IMR-90 (cell line): ENCODE measurements around the gene CAPRIN1. TPM values are rescaled to one million over a fixed set of nuclear protein-coding genes. Genes with fewer than 3 reads are reported as not detected.

Experiments
- ATAC-seq: fragments of 200-7000 bp; cut with Tn5 transposase; 2 replicates; pipeline ENCODE4 v1.9.1; 2020; ENCODE audit warnings: low read depth, mild to moderate bottlenecking, moderate library complexity
- BruUV-seq: library from RNA; stranded (reverse); fragments of 400-500 nt; replicated peaks from 2 replicates; lab custom pipeline; 2021; lab: Mats Ljungman, UMichigan
- CTCF ChIA-PET: fragments of 300-600 bp; formaldehyde crosslinking; extraction: SDS; loops from one replicate; lab custom pipeline; 2021; ENCODE audit warnings: antibody characterized with exemption; lab: Yijun Ruan, JAX
- POLR2A ChIA-PET: fragments of 300-600 bp; sonication (Branson Sonifier 250); formaldehyde crosslinking; loops from one replicate; lab custom pipeline; 2022; ENCODE audit warnings: antibody characterized with exemption; ENCODE audit not compliant: unreplicated experiment; lab: Charles Lee
- DNase-seq: peaks from one replicate; pipeline ENCODE4 v3.0.0; 2013
- H2AFZ ChIP-seq: replicated peaks from 2 replicates; pipeline ENCODE3; 2013; ENCODE audit warnings: low read length, mild to moderate bottlenecking; ENCODE audit not compliant: poor library complexity
- H2AK5ac ChIP-seq: 2 replicates; pipeline ENCODE4 v1.6.1; 2013; ENCODE audit warnings: low read depth, low read length, inconsistent platforms
- H2AK9ac ChIP-seq: replicated peaks from 2 replicates; pipeline ENCODE3; 2013; ENCODE audit warnings: mild to moderate bottlenecking, low read depth, low read length, moderate library complexity; ENCODE audit not compliant: poor library complexity
- H2BK120ac ChIP-seq: 2 replicates; pipeline ENCODE4 v1.6.1; 2013; ENCODE audit warnings: low read depth, low read length, inconsistent platforms
- H2BK15ac ChIP-seq: 3 replicates; pipeline ENCODE4 v1.6.1; 2013; ENCODE audit warnings: low read depth, low read length, inconsistent platforms
- H2BK20ac ChIP-seq: 2 replicates; pipeline ENCODE4 v1.6.1; 2013; ENCODE audit warnings: low read depth, mild to moderate bottlenecking, inconsistent platforms, low read length, moderate library complexity
- H2BK5ac ChIP-seq: 2 replicates; pipeline ENCODE4 v1.6.1; 2013; ENCODE audit warnings: mild to moderate bottlenecking, low read depth, low read length, inconsistent platforms; ENCODE audit not compliant: poor library complexity, severe bottlenecking
- H3K14ac ChIP-seq: replicated peaks from 2 replicates; pipeline ENCODE4 v1.6.1; 2013; ENCODE audit warnings: low read depth, low read length, inconsistent platforms
- H3K18ac ChIP-seq: 2 replicates; pipeline ENCODE4 v1.6.1; 2013; ENCODE audit warnings: low read depth, low read length, control low read depth
- H3K23ac ChIP-seq: 2 replicates; pipeline ENCODE4 v1.6.1; 2013; ENCODE audit warnings: low read depth, low read length, inconsistent platforms
- H3K27ac ChIP-seq: 2 replicates; pipeline ENCODE4 v1.5.1; 2013; ENCODE audit warnings: mild to moderate bottlenecking, control low read depth, low read length; ENCODE audit not compliant: insufficient read depth
- H3K27me3 ChIP-seq: 2 replicates; pipeline ENCODE4 v1.6.1; 2013; ENCODE audit warnings: low read length; ENCODE audit not compliant: control insufficient read depth, insufficient read depth
- H3K36me3 ChIP-seq: 2 replicates; pipeline ENCODE4 v1.6.1; 2013; ENCODE audit warnings: low read length, mixed read lengths; ENCODE audit not compliant: control insufficient read depth, insufficient read depth
- H3K4ac ChIP-seq: 2 replicates; pipeline ENCODE4 v1.6.1; 2013; ENCODE audit warnings: low read depth, low read length, inconsistent platforms
- H3K4me1 ChIP-seq: 2 replicates; pipeline ENCODE4 v1.6.1; 2013; ENCODE audit warnings: low read length, mixed read lengths; ENCODE audit not compliant: control insufficient read depth, insufficient read depth
- H3K4me2 ChIP-seq: 2 replicates; pipeline ENCODE4 v1.6.1; 2013; ENCODE audit warnings: low read depth, mild to moderate bottlenecking, control low read depth, low read length, moderate library complexity
- H3K4me3 ChIP-seq: 2 replicates; pipeline ENCODE4 v1.5.1; 2013; ENCODE audit warnings: low read depth, mild to moderate bottlenecking, control low read depth, low read length, moderate library complexity; ENCODE audit not compliant: insufficient read depth
- H3K56ac ChIP-seq: 2 replicates; pipeline ENCODE4 v1.6.1; 2013; ENCODE audit warnings: low read length, inconsistent platforms; ENCODE audit not compliant: insufficient read depth; ENCODE audit errors: extremely low read depth
- H3K79me1 ChIP-seq, 2 experiments: 2 replicates each; pipeline ENCODE4 v1.6.1; 2013; ENCODE audit warnings: low read length in 2 of 2, inconsistent platforms in 1 of 2, low read depth in 1 of 2
- H3K9ac ChIP-seq: 2 replicates; pipeline ENCODE4 v1.6.1; 2013; ENCODE audit warnings: low read depth, low read length, control low read depth
- H3K9me1 ChIP-seq: 2 replicates; pipeline ENCODE4 v1.6.1; 2013; ENCODE audit warnings: low read length, inconsistent platforms; ENCODE audit not compliant: insufficient read depth
- H3K9me3 ChIP-seq: 2 replicates; pipeline ENCODE4 v1.6.1; 2013; ENCODE audit warnings: low read length; ENCODE audit not compliant: control insufficient read depth, insufficient read depth
- H4K20me1 ChIP-seq: 2 replicates; pipeline ENCODE4 v1.6.1; 2013; ENCODE audit warnings: low read length, inconsistent platforms; ENCODE audit not compliant: insufficient read depth
- H4K5ac ChIP-seq: 2 replicates; pipeline ENCODE4 v1.6.1; 2013; ENCODE audit warnings: mild to moderate bottlenecking, low read depth, low read length, control low read depth
- H4K8ac ChIP-seq, 2 experiments: 2 replicates each; pipeline ENCODE4 v1.6.1; 2013; ENCODE audit warnings: low read depth in 2 of 2, low read length in 2 of 2, control low read depth in 1 of 2, inconsistent platforms in 1 of 2
- H4K91ac ChIP-seq: 2 replicates; pipeline ENCODE4 v1.6.1; 2013; ENCODE audit warnings: low read depth, low read length, inconsistent platforms; ENCODE audit not compliant: insufficient read depth
- CHD1 ChIP-seq: IDR thresholded peaks from 2 replicates; pipeline ENCODE4 v1.6.1; 2012; ENCODE audit warnings: low read depth, low read length, improper control_type of control experiment
- MXI1 ChIP-seq: IDR thresholded peaks from 2 replicates; pipeline ENCODE4 v1.6.1; 2012; ENCODE audit warnings: low read depth, mild to moderate bottlenecking, low read length, moderate library complexity, borderline replicate concordance
- POLR2A ChIP-seq: IDR thresholded peaks from 2 replicates; pipeline ENCODE4 v1.6.1; 2012; ENCODE audit warnings: mild to moderate bottlenecking, low read depth, low read length
- RAD21 ChIP-seq: IDR thresholded peaks from 2 replicates; pipeline ENCODE4 v1.6.1; 2012; ENCODE audit warnings: low read length, improper control_type of control experiment
- SMC3 ChIP-seq: fragments of 150-350 bp; IDR thresholded peaks from 2 replicates; pipeline ENCODE4 v1.6.1; 2016; ENCODE audit warnings: low read depth, mild to moderate bottlenecking, antibody characterized with exemption, low read length, moderate library complexity
- WGBS, 2 experiments: methylation state at CpG; one replicate each; pipeline versions ENCODE4 v1.1.5 to v1.1.7; 2013; ENCODE audit warnings: missing lambda C conversion rate in 2 of 2; ENCODE audit not compliant: insufficient read length in 1 of 2; ENCODE audit errors: extremely low coverage in 2 of 2; 5-methylcytosine and 5-hydroxymethylcytosine counted together
- dilution Hi-C: fragments of 300-500 bp; cut with HindIII; formaldehyde crosslinking; loops from one replicate; pipeline ENCODE4 v1.14.3; 2018; ENCODE audit warnings: low sequenced_read_pairs; ENCODE audit not compliant: unreplicated experiment
- in situ Hi-C: fragments of 300-500 bp; cut with MboI; formaldehyde crosslinking; loops from 3 replicates; pipeline ENCODE4 v1.14.3; 2019; ENCODE audit warnings: low sequenced_read_pairs, inconsistent platforms, mixed read lengths
- intact Hi-C: fragments of 100-400 bp; cut with micrococcal nuclease; formaldehyde crosslinking; loops from 2 replicates; pipeline ENCODE4 v1.10.0; 2022
- polyA plus RNA-seq, 3 experiments: library from polyadenylated mRNA; depleted of rRNA; stranded (reverse); fragments of >200 nt; gene quantifications; 2 replicates each; pipeline ENCODE4 v1.2.3, GENCODE V29; 2012; ENCODE audit warnings: low replicate concordance in 1 of 3
- total RNA-seq: library from RNA; depleted of rRNA; stranded (reverse); fragments of >200 nt; gene quantifications from 2 replicates; pipeline ENCODE4 v1.2.3, GENCODE V29; 2012

CAPRIN1 gene
- total and polyA plus RNA-seq, 2 of the 4 experiments (the other 2 are of a cell fraction): 127 to 253 TPM

DNA sequence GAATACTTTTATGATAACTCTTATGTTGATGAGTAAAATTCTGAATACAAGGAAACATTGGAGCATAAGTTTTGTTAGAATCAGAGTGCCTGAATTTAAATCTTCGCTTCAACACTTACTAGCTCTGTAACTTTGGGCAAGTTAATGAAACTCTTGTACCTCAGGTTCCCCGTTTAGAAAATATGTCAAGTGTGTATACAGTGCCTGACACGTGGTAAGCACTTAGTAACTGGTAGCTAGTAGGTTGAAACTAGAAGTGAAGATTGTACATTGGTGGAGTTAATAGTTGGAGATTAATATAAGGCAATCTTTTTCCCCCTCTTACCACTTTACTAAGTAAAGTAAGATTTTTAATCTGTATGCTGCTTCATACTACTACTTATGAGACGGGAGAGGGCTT lies 29.1 kb downstream of the CAPRIN1 start:
- Histone ChIP-seq H2AK9ac (no peak overlapping the region), H3K9ac (no peak overlapping the region), H3K9me1 (no peaks in the 10 kb centered on the region; the same call in 1 of the 2 replicates), H3K4me1 (peaks cover 5% of the 10 kb centered on the region), H3K4me2 (no peak overlapping the region), H3K9me3 (no peaks in the 10 kb centered on the region), H3K18ac (no peak overlapping the region), H3K27ac (no peak overlapping the region), H4K20me1 (peaks cover 23% of the 10 kb centered on the region; the same call in 1 of the 2 replicates), H2BK120ac (no peak overlapping the region), H3K4me3 (no peak overlapping the region), H3K27me3 (no peaks in the 10 kb centered on the region), H3K4ac (no peak overlapping the region), H2BK15ac (no peak overlapping the region), H2AK5ac (no peak overlapping the region), H3K36me3 (peaks cover 54% of the 10 kb centered on the region), H2BK5ac (no peak overlapping the region), H4K5ac (no peak overlapping the region), H3K79me1 (peaks cover 35 to 54% of the 10 kb centered on the region in 2 experiments), H2BK20ac (no peak overlapping the region), H3K14ac (no peak overlapping the region), H3K23ac (no peak overlapping the region), H4K91ac (no peak overlapping the region), H2AFZ (no peak overlapping the region), H3K56ac (no peak overlapping the region), H4K8ac (no peak overlapping the region)
- no peak for DNase-seq
- in situ Hi-C loops (no loop called here), dilution Hi-C loops (no loop called here), intact Hi-C loops (no loop called here)
- ChIA-PET CTCF (no interaction called here), POLR2A (no interaction called here)
- no peak for ATAC-seq
- WGBS, 2 experiments: no CpG with 5 or more reads among the region's 4 CpGs
- no peak for TF ChIP-seq CHD1
- TF ChIP-seq MXI1: no peak
- TF ChIP-seq POLR2A: no peak
- no peak for TF ChIP-seq SMC3
- TF ChIP-seq RAD21: no peak
- no TSS peak for BruUV-seq
